Kidney capillary endothelial cell (primary cell): ENCODE data around the gene HIF1A.
"Not testable (repeated sequence)": the region's sequence is repeated elsewhere in the genome, so short reads cannot be mapped to it uniquely, and the experiment has no call there.

Experiments used
- DNase-seq: peaks from one replicate; pipeline ENCODE4 v3.0.0-alpha.2; 2018; ENCODE audit warnings: low spot score

HIF1A gene

DNA sequence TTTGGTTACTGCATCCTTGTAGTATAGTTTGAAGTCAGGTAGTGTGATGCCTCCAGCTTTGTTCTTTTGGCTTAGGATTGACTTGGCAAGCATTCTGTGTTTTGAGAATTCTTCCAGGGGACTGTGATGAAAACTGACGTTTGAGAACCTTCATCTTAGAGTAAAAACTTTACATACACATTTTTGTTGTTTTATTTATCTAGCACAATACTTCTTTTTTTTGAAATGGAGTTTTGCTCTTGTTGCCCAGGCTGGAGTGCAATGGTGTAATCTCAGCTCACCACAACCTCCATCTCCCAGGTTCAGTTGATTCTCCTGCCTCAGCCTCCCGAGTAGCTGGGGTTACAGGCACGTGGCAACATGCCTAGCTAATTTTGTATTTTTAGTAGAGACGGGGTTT lies 13.4 kb downstream of the HIF1A start:
- not testable (repeated sequence) for DNase-seq

DNA sequence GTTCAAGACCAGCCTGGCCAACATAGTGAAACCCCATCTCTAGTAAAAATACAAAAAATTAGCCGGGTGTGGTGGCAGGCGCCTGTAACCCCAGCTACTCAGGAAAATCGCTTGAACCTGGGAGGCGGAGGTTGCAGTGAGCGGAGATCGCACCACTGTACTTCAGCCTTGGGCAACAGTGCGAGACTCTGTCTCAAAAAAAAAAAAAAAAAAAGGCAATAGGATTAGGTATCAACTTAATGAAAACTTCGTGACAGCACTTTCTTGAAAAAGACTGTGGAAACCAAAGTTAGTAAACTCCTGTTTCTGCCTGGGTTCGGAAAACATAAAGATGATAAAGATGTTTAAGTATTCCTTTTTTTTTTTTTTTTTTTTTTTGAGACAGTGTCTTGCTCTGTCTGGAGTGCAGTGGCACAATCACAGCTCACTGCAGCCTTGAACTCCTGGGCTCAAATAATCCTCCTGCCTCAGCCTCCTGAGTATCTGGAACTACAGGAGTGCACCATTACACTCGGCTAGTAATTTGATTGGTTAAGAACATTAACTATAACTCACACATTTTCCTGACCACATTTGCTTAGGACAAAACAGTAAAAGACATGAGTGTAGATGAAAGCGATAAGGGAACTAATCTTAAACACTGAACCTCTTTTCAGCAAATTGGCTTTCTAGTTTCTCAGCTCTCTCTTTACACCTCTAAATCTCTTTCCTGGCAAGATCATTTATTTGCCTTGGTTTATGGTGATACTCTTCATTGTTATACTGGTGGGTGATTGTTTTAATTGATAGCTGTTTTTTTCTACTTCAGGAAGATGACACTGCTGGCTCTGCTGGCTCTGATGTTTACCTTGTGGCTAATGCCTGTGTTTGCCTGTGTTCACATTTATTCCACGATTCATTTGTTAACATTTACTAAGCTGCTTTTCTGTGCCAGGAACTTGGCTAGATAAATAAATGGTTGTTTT lies 15.8 kb downstream of the HIF1A start:
- DNase-seq, result no peak

DNA sequence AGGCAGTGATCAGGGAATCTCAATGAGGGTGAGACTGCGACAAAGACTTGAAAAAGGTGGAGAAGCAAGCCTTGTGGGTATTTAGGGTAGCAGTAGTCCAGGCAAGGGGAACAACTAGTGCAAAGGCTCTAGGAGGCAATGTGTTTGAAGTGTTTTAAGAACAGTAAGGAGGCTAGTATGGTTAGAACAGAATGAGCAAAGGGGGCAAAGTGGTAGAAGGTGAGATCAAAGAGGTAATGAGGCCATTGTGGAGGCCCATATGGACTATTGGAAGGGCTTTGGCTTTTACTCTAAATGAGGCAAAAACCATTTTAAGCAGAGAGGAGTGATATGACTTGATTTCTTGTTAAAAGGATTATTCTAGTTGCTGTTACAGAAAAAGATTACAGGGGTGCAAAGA lies 16.8 kb downstream of the HIF1A start:
- DNase-seq, result no peak

DNA sequence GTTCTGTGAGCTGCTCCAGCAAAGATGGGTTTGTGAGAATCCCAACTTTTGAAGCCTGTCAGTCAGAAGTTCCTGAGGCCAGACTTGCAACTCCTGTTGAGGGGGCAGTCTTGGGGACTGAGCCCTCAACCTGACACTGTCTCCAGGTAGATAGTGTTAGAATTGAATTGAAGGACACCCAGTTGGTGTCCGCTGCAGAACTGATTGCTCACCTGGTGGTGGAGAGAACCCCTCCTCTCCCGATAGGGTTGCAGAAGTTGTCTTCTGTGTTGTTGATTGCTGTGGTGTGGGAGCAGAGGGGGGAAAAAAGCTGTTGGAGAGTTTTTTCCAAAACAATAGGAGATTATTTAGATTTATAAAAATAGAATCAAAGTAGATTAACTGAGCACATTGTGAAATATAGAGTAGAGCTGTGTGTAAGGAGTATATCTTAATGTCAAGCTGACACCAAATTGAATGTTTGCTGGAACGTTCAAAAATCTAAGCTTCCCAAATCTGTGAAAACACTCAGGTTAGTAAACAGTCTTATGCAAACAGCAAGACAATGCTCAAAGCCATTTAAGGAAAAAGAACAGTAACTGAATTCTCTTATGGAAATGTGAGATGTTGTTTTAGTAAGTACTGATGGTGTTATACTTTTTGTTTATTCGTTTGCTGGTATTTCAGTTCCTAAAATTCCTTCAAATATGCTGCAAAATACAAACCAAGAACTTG lies 18.6 kb downstream of the HIF1A start:
- DNase-seq, result no peak

GRCh38 chr14:61716956-61717355 lies 21.6 kb downstream of the HIF1A start:
- no peak for DNase-seq

DNA sequence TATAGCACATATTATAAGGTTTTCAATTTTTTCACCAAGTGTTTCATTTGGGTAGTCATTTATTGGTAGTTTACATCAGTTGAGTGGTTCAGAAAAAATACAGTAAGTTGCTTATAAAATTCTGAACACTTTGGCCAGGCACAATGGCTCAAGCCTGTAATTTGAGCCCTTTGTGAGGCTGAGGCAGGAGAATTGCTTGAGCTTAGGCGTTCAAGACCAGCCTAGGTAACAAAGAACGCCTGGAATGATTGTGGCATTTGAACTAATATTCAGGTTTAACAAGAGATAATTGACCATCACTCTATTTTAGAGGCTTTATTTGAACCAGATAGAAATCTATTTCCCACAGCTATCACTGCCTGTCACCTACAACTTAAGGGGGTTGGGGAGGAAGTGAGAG lies 22.7 kb downstream of the HIF1A start:
- DNase-seq, result no peak

GRCh38 chr14:61719344-61720293 lies 24.3 kb downstream of the HIF1A start:
- DNase-seq, result no peak

DNA sequence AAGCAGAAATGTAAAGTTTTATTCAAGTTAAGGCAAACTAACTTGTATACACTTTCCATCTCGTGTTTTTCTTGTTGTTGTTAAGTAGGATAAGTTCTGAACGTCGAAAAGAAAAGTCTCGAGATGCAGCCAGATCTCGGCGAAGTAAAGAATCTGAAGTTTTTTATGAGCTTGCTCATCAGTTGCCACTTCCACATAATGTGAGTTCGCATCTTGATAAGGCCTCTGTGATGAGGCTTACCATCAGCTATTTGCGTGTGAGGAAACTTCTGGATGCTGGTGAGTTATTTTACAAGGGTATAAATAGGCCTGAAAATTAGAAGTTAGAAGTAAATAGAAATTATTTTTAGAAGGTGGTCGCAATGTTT lies 25.0 kb downstream of the HIF1A start:
- no peak for DNase-seq

GRCh38 chr14:61720741-61721140 lies 25.4 kb downstream of the HIF1A start:
- no peak for DNase-seq

DNA sequence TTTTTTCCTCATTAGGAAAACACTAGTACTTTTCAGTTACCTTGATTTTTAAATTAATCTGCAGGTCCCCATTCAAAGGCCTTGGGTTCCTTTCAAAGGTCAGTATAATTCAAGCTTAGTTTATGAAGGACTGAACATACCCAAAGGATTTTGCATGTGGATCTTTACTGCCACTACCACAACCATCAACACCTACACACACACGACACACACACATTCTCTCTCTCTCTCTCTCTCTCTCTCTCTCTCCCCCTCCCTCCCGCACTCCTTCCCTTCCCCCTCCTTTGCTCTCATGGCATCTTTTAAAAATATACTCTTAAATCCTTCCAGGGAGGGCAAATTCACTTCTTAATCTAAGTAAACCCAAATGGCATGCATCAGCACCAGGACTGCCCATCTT lies 28.8 kb downstream of the HIF1A start:
- DNase-seq, result no peak

GRCh38 chr14:61726778-61727658 lies 31.7 kb downstream of the HIF1A start:
- DNase-seq, result no peak

DNA sequence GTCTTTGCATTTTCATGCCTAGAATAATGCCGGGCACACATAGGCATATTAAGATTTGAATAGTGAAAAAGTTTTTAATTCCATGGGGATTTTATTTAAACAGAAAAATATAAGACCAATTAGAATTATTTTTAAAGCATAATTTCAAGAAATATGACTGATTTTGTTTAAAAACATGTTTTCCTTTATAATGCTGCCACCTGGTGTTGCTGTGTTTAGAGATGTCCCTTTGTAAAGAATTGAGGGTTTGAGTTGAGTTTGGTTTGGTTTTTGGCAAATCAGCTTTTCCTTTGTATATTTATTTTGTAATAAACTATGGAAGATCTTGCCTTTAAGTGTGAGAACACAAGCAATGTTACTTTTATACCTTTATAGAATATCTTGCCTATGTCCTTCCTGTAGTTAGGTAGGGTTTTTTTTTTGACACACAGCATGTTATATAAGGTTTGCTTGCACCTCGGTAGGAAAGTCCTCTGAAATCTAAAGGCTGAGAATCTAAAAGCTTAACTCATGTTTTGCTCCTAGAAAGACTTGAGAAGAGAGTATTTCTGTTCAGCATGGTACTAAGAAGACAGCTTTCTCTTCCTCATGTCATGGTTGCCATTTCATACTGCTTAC lies 35.6 kb downstream of the HIF1A start:
- DNase-seq, result no peak

GRCh38 chr14:61733972-61734371 lies 38.7 kb downstream of the HIF1A start:
- no peak for DNase-seq

GRCh38 chr14:61736751-61737150 lies 41.4 kb downstream of the HIF1A start:
- no peak for DNase-seq

DNA sequence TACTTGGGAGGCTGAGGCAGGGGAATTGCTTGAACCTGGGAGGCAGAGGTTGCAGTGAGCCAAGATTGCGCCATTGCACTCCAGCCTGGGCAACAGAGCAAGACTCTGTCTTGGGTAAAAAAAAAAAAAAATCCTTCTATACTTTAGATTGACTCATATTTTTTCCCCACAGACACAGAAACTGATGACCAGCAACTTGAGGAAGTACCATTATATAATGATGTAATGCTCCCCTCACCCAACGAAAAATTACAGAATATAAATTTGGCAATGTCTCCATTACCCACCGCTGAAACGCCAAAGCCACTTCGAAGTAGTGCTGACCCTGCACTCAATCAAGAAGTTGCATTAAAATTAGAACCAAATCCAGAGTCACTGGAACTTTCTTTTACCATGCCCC lies 42.6 kb downstream of the HIF1A start:
- DNase-seq, result no peak

DNA sequence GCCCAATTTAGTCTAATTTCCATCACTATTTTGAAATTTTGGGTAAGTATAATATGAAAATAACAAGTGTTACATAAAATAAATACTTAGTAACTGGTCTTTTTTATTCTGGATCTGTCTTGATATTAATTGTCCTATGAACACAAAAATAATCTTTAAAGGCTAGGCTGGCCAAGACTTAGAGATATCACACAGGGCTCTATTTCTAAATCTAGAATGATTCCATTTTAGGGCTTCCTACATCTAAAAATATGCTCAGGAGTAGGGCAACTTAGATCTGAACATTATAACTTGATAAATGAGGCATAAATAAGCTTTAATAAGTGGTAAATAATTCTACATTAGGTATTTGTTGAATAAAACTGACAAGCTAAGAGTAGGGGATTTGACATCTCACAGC lies 43.8 kb downstream of the HIF1A start:
- no peak for DNase-seq

- no peak for DNase-seq
Observed at GRCh38 chr14:61742371-61742770, 47.1 kb downstream of the HIF1A start.

DNA sequence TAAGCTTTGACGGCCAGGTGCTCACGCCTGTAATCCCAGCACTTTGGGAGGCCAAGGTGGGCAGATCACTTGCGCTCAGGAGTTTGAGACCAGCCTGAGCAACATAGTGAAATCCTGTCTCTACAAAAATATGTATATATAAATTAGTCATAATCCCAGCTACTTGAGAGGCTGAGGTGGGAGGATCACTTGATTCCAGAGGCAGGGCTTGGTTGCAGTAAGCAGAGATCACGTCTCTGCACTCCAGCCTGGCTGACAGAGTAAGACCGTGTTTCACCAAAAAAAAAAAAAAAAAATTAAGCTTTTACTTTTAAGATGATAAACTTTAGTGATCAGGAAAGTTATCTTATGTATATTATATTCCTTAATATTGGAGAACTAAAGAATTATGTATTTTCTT lies 48.9 kb downstream of the HIF1A start:
- no peak for DNase-seq

DNA sequence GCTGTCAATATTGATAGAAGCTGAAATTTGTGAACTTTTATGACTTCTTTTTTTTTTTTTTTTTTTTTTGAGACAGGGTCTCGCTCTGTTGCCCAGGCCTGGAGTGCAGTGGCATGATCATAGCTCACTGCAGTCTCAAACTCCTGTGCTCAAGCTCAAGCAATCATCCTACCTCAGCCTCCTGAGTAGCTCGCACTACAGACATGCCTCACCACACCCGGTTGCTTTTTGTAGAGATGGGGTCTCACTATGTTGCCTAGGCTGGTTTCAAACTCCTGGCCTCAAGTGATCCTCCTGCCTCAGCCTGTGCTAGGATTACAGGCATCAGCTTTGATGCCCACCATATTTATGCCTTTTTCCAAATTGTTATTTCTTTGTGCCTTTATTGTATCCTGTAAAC lies 51.0 kb downstream of the HIF1A start:
- not testable (repeated sequence) for DNase-seq

GRCh38 chr14:61746881-61747280 lies 51.6 kb downstream of the HIF1A start:
- DNase-seq, result no peak

GRCh38 chr14:61747342-61747741 lies 52.0 kb downstream of the HIF1A start:
- no peak for DNase-seq
